CD4-positive, alpha-beta memory T cell (primary cell): ENCODE results near the gene RPL29. TPM values are rescaled to one million over a fixed set of nuclear protein-coding genes. Genes with fewer than 3 reads are reported as not detected.
A peak's percentile ranks its signal among the peaks of the same experiment; 100 is the strongest.

Source experiments
- CTCF ChIA-PET: fragments of 350-600 bp; sonication (Branson Sonifier 250); formaldehyde crosslinking; loops from one replicate; lab custom pipeline; 2021; ENCODE audit warnings: inconsistent platforms; ENCODE audit not compliant: partially characterized antibody; lab: Charles Lee
- POLR2A ChIA-PET: fragments of 350-600 bp; sonication (Branson Sonifier 250); formaldehyde crosslinking; loops from one replicate; lab custom pipeline; 2021; ENCODE audit not compliant: partially characterized antibody; lab: Charles Lee
- DNase-seq, 5 donors: peaks; one replicate each; pipeline versions ENCODE4 v3.0.0 to v3.0.0-alpha.2; 2020 to 2022; ENCODE audit warnings: mixed read lengths in 1 of 5
- H3K27ac ChIP-seq: one replicate; pipeline ENCODE4 v1.7.0; 2013; ENCODE audit warnings: low read depth, low read length
- H3K27me3 ChIP-seq: 2 replicates; pipeline ENCODE4 v1.7.0; 2013; ENCODE audit warnings: mild to moderate bottlenecking, low read length, moderate library complexity; ENCODE audit not compliant: insufficient read depth
- H3K36me3 ChIP-seq: 2 replicates; pipeline ENCODE4 v1.7.0; 2013; ENCODE audit warnings: mild to moderate bottlenecking, low read length, moderate library complexity; ENCODE audit not compliant: insufficient read depth
- H3K4me1 ChIP-seq: 2 replicates; pipeline ENCODE4 v1.7.0; 2013; ENCODE audit warnings: mild to moderate bottlenecking, low read length, moderate library complexity; ENCODE audit not compliant: insufficient read depth
- H3K4me3 ChIP-seq, 2 donors: one replicate each; pipeline ENCODE4 v1.7.0; 2013; ENCODE audit warnings: low read length in 2 of 2, mild to moderate bottlenecking in 1 of 2
- H3K9me3 ChIP-seq, 2 donors: one replicate each; pipeline ENCODE4 v1.7.0; 2013; ENCODE audit warnings: low read length in 2 of 2, control low read depth in 1 of 2; ENCODE audit not compliant: control insufficient read depth in 1 of 2
- H3K27ac Mint-ChIP-seq, 7 donors: one replicate each; pipeline ENCODE4 v1.8.0; 2020 to 2021; ENCODE audit warnings: mixed read lengths in 7 of 7, mild to moderate bottlenecking in 6 of 7, inconsistent platforms in 3 of 7, moderate library complexity in 3 of 7
- H3K27me3 Mint-ChIP-seq, 2 donors: one replicate each; pipeline ENCODE4 v1.8.0; 2020 to 2021; ENCODE audit warnings: mixed read lengths in 2 of 2
- H3K36me3 Mint-ChIP-seq, 2 donors: one replicate each; pipeline ENCODE4 v1.8.0; 2020 to 2021; ENCODE audit warnings: mixed read lengths in 2 of 2, inconsistent platforms in 1 of 2, mild to moderate bottlenecking in 1 of 2
- H3K4me1 Mint-ChIP-seq, 4 donors: one replicate each; pipeline ENCODE4 v1.8.0; 2020 to 2021; ENCODE audit warnings: mixed read lengths in 4 of 4, mild to moderate bottlenecking in 1 of 4
- H3K4me3 Mint-ChIP-seq, 8 donors: one replicate each; pipeline ENCODE4 v1.8.0; 2020 to 2021; ENCODE audit warnings: mixed read lengths in 8 of 8, mild to moderate bottlenecking in 7 of 8, moderate library complexity in 6 of 8, inconsistent platforms in 3 of 8
- H3K9me3 Mint-ChIP-seq, 8 donors: one replicate each; pipeline ENCODE4 v1.8.0; 2020 to 2021; ENCODE audit warnings: mixed read lengths in 8 of 8, mild to moderate bottlenecking in 5 of 8, inconsistent platforms in 3 of 8, moderate library complexity in 1 of 8
- intact Hi-C: fragments of 100-400 bp; cut with micrococcal nuclease; formaldehyde crosslinking; loops from one replicate; pipeline ENCODE4 v1.15.1; 2023
- polyA plus RNA-seq, 2 donors: library from polyadenylated mRNA; unstranded; fragments of 300-500 nt; fragmentation: Illumina TruSeq; gene quantifications; one replicate each; pipeline ENCODE4 v1.2.3, GENCODE V29; 2021
- total RNA-seq, 2 experiments: library from RNA; stranded (reverse); gene quantifications; one replicate each; pipeline ENCODE4 v1.2.3, GENCODE V29; 2021

RPL29 gene
- total and polyA plus RNA-seq, 4 experiments from 2014 or later = 967 to 1,467 (median 1,266) TPM

- Histone ChIP-seq H3K4me3 (no peak overlapping the region), H3K27ac (no peak overlapping the region), H3K36me3 (no peaks in the 10 kb centered on the region), H3K27me3 (no peaks in the 10 kb centered on the region), H3K9me3 (no peaks in the 10 kb centered on the region), H3K4me1 (peaks cover 21% of the 10 kb centered on the region)
- ChIA-PET CTCF (interaction anchor here (6.6 to 10.6 kb wide), 3 partner anchors 48 to 137 kb away, joined by 97 to 147 read pairs (median 132); partner anchors contain the start of gene DUSP7), POLR2A (interaction anchor here (0.9 to 1.3 kb wide), 2 partner anchors 10 to 32 kb away, joined by 3 read pairs; partner anchors contain the start of genes ABHD14B and RPL29)
- H3K4me1 Mint-ChIP-seq = peaks cover 6 to 22% (median 12%) of the 10 kb centered on the region in 4 donors
- H3K27me3 Mint-ChIP-seq = no peaks in the 10 kb centered on the region
- H3K27ac Mint-ChIP-seq = peak overlapping the region in 1 of 7 donors; percentile 41
- H3K36me3 Mint-ChIP-seq = no peaks in the 10 kb centered on the region
- intact Hi-C loops = no loop called here
- DNase-seq = no peak
- peak overlapping the region in 2 of 8 donors; percentile 17 to 34 for H3K4me3 Mint-ChIP-seq
- H3K9me3 Mint-ChIP-seq = peaks cover 0 to 2% (median 0%) of the 10 kb centered on the region in 8 donors
Measured at GRCh38 chr3:52006017-52006819, 10.5 kb upstream of the RPL29 start.

- no peaks in the 10 kb centered on the region for H3K9me3 ChIP-seq
- no peaks in the 10 kb centered on the region for H3K9me3 Mint-ChIP-seq
- no peaks in the 10 kb centered on the region for H3K36me3 Mint-ChIP-seq
- peaks cover 6 to 22% (median 12%) of the 10 kb centered on the region in 4 donors for H3K4me1 Mint-ChIP-seq
- H3K4me1 ChIP-seq = peaks cover 22% of the 10 kb centered on the region
- H3K27me3 Mint-ChIP-seq = no peaks in the 10 kb centered on the region
- no peak overlapping the region for H3K27ac ChIP-seq
- no peak overlapping the region for H3K4me3 ChIP-seq
- H3K27ac Mint-ChIP-seq = no peak overlapping the region
- ChIA-PET CTCF (interaction anchor here (1.5 to 10.6 kb wide), 4 partner anchors 8 to 138 kb away, joined by 4 to 147 read pairs (median 114); partner anchors contain the start of gene DUSP7), POLR2A (interaction anchor here (0.9 kb wide), 1 partner anchor 10 kb away, joined by 3 read pairs; the partner anchor contains the start of gene RPL29)
- intact Hi-C loops = no loop called here
- H3K36me3 ChIP-seq = no peaks in the 10 kb centered on the region
- H3K27me3 ChIP-seq = no peaks in the 10 kb centered on the region
- H3K4me3 Mint-ChIP-seq = peak overlapping the region in 1 of 8 donors; percentile 34
- DNase-seq = no peak
Measured at GRCh38 chr3:52005571-52005986, 9.9 kb upstream of the RPL29 start.

GRCh38 chr3:52004906-52005395, 9.3 kb upstream of the RPL29 start:
- CTCF ChIA-PET = interaction anchor here (1.3 to 10.6 kb wide), 5 partner anchors 8 to 139 kb away, joined by 4 to 147 read pairs (median 97); partner anchors contain the start of gene DUSP7
- POLR2A ChIA-PET = interaction anchor here (1.8 kb wide), 1 partner anchor 52 kb away, joined by 10 read pairs; the partner anchor contains the start of gene DUSP7

GRCh38 chr3:52004163-52004787, 8.6 kb upstream of the RPL29 start:
- intact Hi-C loops = loop anchor here (5.0 kb wide), 1 partner anchor 333 kb away; no protein-coding TSS in a partner anchor
- H3K27ac Mint-ChIP-seq = no peak overlapping the region
- H3K4me1 Mint-ChIP-seq = peaks cover 3 to 22% (median 12%) of the 10 kb centered on the region in 4 donors
- H3K9me3 Mint-ChIP-seq = no peaks in the 10 kb centered on the region
- Histone ChIP-seq H3K27ac (no peak overlapping the region), H3K27me3 (no peaks in the 10 kb centered on the region), H3K36me3 (no peaks in the 10 kb centered on the region), H3K4me1 (peaks cover 22% of the 10 kb centered on the region), H3K9me3 (no peaks in the 10 kb centered on the region), H3K4me3 (no peak overlapping the region)
- CTCF ChIA-PET = interaction anchor here (0.6 to 10.6 kb wide), 11 partner anchors 8 to 552 kb away, joined by 3 to 147 read pairs (median 4); partner anchors contain the start of gene DUSP7
- H3K27me3 Mint-ChIP-seq = no peaks in the 10 kb centered on the region
- POLR2A ChIA-PET = interaction anchor here (0.7 to 1.8 kb wide), 4 partner anchors 8 to 141 kb away, joined by 3 to 10 read pairs (median 4); partner anchors contain the start of genes DUSP7 and RPL29
- no peak overlapping the region for H3K4me3 Mint-ChIP-seq
- DNase-seq = no peak
- H3K36me3 Mint-ChIP-seq = no peaks in the 10 kb centered on the region

More at GRCh38 chr3:52004906-52005395, 9.3 kb upstream of the RPL29 start:
- no peaks in the 10 kb centered on the region for H3K9me3 Mint-ChIP-seq
- no peaks in the 10 kb centered on the region for H3K36me3 ChIP-seq
- H3K4me3 Mint-ChIP-seq = peak overlapping the region in 1 of 8 donors; percentile 12
- H3K4me1 ChIP-seq = peaks cover 22% of the 10 kb centered on the region
- H3K9me3 ChIP-seq = no peaks in the 10 kb centered on the region
- no peaks in the 10 kb centered on the region for H3K27me3 ChIP-seq
- no peak overlapping the region for H3K4me3 ChIP-seq
- no peak overlapping the region for H3K27ac ChIP-seq
- DNase-seq = no peak
- peaks cover 3 to 22% (median 12%) of the 10 kb centered on the region in 4 donors for H3K4me1 Mint-ChIP-seq
- H3K36me3 Mint-ChIP-seq = no peaks in the 10 kb centered on the region
- H3K27me3 Mint-ChIP-seq = no peaks in the 10 kb centered on the region
- peak overlapping the region in 1 of 7 donors; percentile 36 for H3K27ac Mint-ChIP-seq
- intact Hi-C loops = loop anchor here (5.0 kb wide), 1 partner anchor 332 kb away; no protein-coding TSS in a partner anchor

- Mint-ChIP-seq H3K27me3 (no peaks in the 10 kb centered on the region), H3K9me3 (no peaks in the 10 kb centered on the region), H3K4me3 (no peak overlapping the region), H3K4me1 (peaks cover 3 to 22% (median 12%) of the 10 kb centered on the region in 4 donors), H3K36me3 (no peaks in the 10 kb centered on the region), H3K27ac (peak overlapping the region in 1 of 7 donors; percentile 84)
- H3K9me3 ChIP-seq = no peaks in the 10 kb centered on the region
- no peak for DNase-seq
- intact Hi-C loops = loop anchor here (5.0 kb wide), 1 partner anchor 335 kb away; no protein-coding TSS in a partner anchor
- H3K4me1 ChIP-seq = peaks cover 22% of the 10 kb centered on the region
- ChIA-PET POLR2A (interaction anchor here (2.5 kb wide), 1 partner anchor 142 kb away, joined by 10 read pairs; no protein-coding TSS in a partner anchor), CTCF (interaction anchor here (1.0 to 10.6 kb wide), 10 partner anchors 29 to 336 kb away, joined by 3 to 147 read pairs (median 10); partner anchors contain the start of genes DUSP7, PARP3 and RRP9)
- H3K27ac ChIP-seq = no peak overlapping the region
- no peaks in the 10 kb centered on the region for H3K36me3 ChIP-seq
- no peak overlapping the region for H3K4me3 ChIP-seq
- no peaks in the 10 kb centered on the region for H3K27me3 ChIP-seq
Measured at GRCh38 chr3:52002748-52003147, 7.1 kb upstream of the RPL29 start.

- Histone ChIP-seq H3K36me3 (no peaks in the 10 kb centered on the region), H3K9me3 (no peaks in the 10 kb centered on the region), H3K27ac (no peak overlapping the region), H3K4me3 (no peak overlapping the region), H3K4me1 (peaks cover 21% of the 10 kb centered on the region), H3K27me3 (no peaks in the 10 kb centered on the region)
- peak overlapping the region in 5 of 8 donors; percentile 4 to 26 (median 8) for H3K4me3 Mint-ChIP-seq
- POLR2A ChIA-PET = interaction anchor here (0.7 to 2.5 kb wide), 7 partner anchors 9 to 143 kb away, joined by 3 to 14 read pairs (median 6); partner anchors contain the start of gene DUSP7
- CTCF ChIA-PET = interaction anchor here (0.6 to 10.6 kb wide), 21 partner anchors 9 to 446 kb away, joined by 3 to 147 read pairs (median 4); partner anchors contain the start of genes DUSP7, PARP3 and RRP9
- peak overlapping the region in 4 of 7 donors; percentile 46 to 80 (median 60) for H3K27ac Mint-ChIP-seq
- H3K36me3 Mint-ChIP-seq = no peaks in the 10 kb centered on the region
- DNase-seq = peak; percentile 81 to 86 (median 84)
- H3K4me1 Mint-ChIP-seq = peaks cover 3 to 22% (median 12%) of the 10 kb centered on the region in 4 donors
- no peaks in the 10 kb centered on the region for H3K27me3 Mint-ChIP-seq
- intact Hi-C loops = loop anchor here (1.0 to 5.0 kb wide), 6 partner anchors 56 to 446 kb away; partner anchors contain the start of gene PARP3
- H3K9me3 Mint-ChIP-seq = no peaks in the 10 kb centered on the region
Measured at GRCh38 chr3:52001443-52001974, 5.8 kb upstream of the RPL29 start.
